Spinal cord (tissue), 10 donors: Measurements from ENCODE around the gene ENPEP. TPM values are rescaled to one million over a fixed set of nuclear protein-coding genes. Genes with fewer than 3 reads are reported as not detected.

ENCODE experiments used
- DNase-seq, 6 donors: peaks; one replicate each; pipeline versions ENCODE4 v3.0.0 to v3.0.0-alpha.2; 2013 to 2015; ENCODE audit warnings: low spot score in 6 of 6, low read depth in 4 of 6
- H3K27ac ChIP-seq: one replicate; pipeline ENCODE4 v1.5.1; 2013; ENCODE audit warnings: low read depth, low read length, control low read depth
- H3K27me3 ChIP-seq: one replicate; pipeline ENCODE4 v1.6.1; 2013; ENCODE audit warnings: low read length; ENCODE audit not compliant: control insufficient read depth, insufficient read depth
- H3K36me3 ChIP-seq: one replicate; pipeline ENCODE4 v1.6.1; 2013; ENCODE audit warnings: low read length; ENCODE audit not compliant: control insufficient read depth, insufficient read depth
- H3K4me1 ChIP-seq: one replicate; pipeline ENCODE4 v1.6.1; 2013; ENCODE audit warnings: low read length; ENCODE audit not compliant: control insufficient read depth, insufficient read depth
- H3K4me3 ChIP-seq: one replicate; pipeline ENCODE4 v1.5.1; 2013; ENCODE audit warnings: low read depth, low read length, control low read depth
- H3K9me3 ChIP-seq: one replicate; pipeline ENCODE4 v1.6.1; 2013; ENCODE audit warnings: low read length; ENCODE audit not compliant: control insufficient read depth, insufficient read depth
- WGBS: methylation state at CpG from one replicate; pipeline ENCODE4 v1.1.5; 2013; ENCODE audit warnings: missing lambda C conversion rate; ENCODE audit not compliant: insufficient coverage; 5-methylcytosine and 5-hydroxymethylcytosine counted together
- polyA plus RNA-seq, 2 donors: library from polyadenylated mRNA; unstranded; fragments of 120-200 nt; gene quantifications; one replicate each; pipeline ENCODE4 v1.2.1, GENCODE V29; 2013; ENCODE audit not compliant: insufficient read length in 2 of 2
- small RNA-seq: library from RNA; depleted of rRNA; stranded (forward); fragments of <200 nt; gene quantifications from one replicate; pipeline ENCODE3, GENCODE V24; 2014; ENCODE audit warnings: low replicate concordance
- total RNA-seq, 2 donors: library from RNA; depleted of rRNA in 1 of 2; stranded (reverse); fragments of 120-200 nt in 1 of 2; fragments of >200 nt in 1 of 2; gene quantifications; one replicate each; pipeline versions ENCODE4 v1.2.3 to v1.2.4, GENCODE V29; 2013 to 2014
- donor health status: healthy.

The ENPEP gene
- total and polyA plus RNA-seq, 4 donors: 2.5 to 13.2 (median 3.9) TPM

DNA sequence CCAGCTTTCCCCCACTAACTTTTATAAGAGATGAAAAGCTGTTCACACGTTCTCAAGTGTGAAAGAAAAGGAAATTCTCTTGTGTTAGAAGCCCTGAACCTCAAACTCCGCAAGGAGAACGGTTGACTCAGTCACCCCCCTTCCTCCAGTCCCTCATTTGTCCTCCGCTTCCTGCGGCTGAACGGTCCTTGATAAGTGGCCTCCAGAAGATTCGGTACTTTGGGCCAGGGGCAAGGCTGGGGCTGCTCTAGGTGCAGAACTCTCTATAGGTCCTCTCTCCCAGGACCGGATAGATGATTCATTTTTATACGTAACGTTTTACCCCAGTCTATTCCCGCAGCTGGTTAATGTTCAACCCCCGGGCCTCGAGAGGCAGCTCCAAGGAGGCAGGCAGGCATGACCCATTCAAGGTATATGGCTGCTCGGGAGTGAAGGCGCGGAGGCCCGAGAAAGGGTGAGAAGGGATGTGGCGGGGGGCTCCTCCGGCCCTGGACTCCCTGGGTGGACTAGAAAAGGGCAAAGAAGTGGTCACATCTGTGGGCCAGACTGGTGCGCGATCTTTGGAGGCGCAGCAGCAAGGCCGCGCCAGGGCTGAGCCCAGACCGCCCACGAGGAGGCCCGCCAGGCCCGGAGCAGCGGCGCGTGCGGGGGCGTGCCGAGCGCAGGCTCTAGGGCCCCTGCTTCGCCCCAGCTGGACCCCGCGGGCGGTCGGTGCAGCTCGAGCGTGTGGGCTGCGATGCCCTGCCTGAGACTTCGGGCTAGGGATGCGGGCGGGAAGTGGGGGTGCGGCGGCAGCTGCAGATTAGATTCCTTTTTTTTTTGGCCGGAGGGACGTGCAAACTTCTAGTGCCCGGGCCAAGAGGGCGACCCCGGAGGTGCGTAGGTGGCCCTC lies 135.2 kb downstream of the ENPEP start:
- Histone ChIP-seq H3K27me3 (peaks cover 82% of the 10 kb centered on the region), H3K27ac (no peak overlapping the region), H3K9me3 (no peaks in the 10 kb centered on the region), H3K4me3 (no peak overlapping the region), H3K36me3 (no peaks in the 10 kb centered on the region), H3K4me1 (peaks cover 17% of the 10 kb centered on the region)
- DNase-seq: peak in 1 of 6 donors; percentile 13
- under 1% methylated on average over 50 of the region's 54 CpGs for WGBS

- Histone ChIP-seq H3K4me1 (peaks cover 17% of the 10 kb centered on the region), H3K27me3 (peaks cover 90% of the 10 kb centered on the region), H3K36me3 (no peaks in the 10 kb centered on the region), H3K27ac (no peak overlapping the region), H3K9me3 (no peaks in the 10 kb centered on the region), H3K4me3 (no peak overlapping the region)
- 3% methylated on average over 22 of the region's 30 CpGs for WGBS
- peak in 2 of 6 donors; percentile 13 to 15 for DNase-seq
Measured at GRCh38 chr4:110611968-110612447, 136.1 kb downstream of the ENPEP start.

- Histone ChIP-seq H3K27me3 (peaks cover 95% of the 10 kb centered on the region), H3K36me3 (no peaks in the 10 kb centered on the region), H3K4me1 (peaks cover 17% of the 10 kb centered on the region), H3K27ac (no peak overlapping the region), H3K9me3 (no peaks in the 10 kb centered on the region), H3K4me3 (no peak overlapping the region)
- 2% methylated on average over 20 of the region's 23 CpGs for WGBS
- peak in 2 of 6 donors; percentile 2 to 17 for DNase-seq
Measured at GRCh38 chr4:110612631-110613269, 136.8 kb downstream of the ENPEP start.

- DNase-seq: peak in 2 of 6 donors; percentile 7 to 9
- Histone ChIP-seq H3K9me3 (no peaks in the 10 kb centered on the region), H3K27me3 (peaks cover 99% of the 10 kb centered on the region), H3K4me3 (no peak overlapping the region), H3K36me3 (no peaks in the 10 kb centered on the region), H3K27ac (no peak overlapping the region), H3K4me1 (peaks cover 26% of the 10 kb centered on the region)
- WGBS: no CpG with 5 or more reads among the region's 3 CpGs
Measured at GRCh38 chr4:110613745-110614144, 137.8 kb downstream of the ENPEP start.

GRCh38 chr4:110614173-110614963 lies 138.4 kb downstream of the ENPEP start:
- Histone ChIP-seq H3K9me3 (no peaks in the 10 kb centered on the region), H3K27me3 (peaks cover 100% of the 10 kb centered on the region), H3K27ac (no peak overlapping the region), H3K4me3 (no peak overlapping the region), H3K4me1 (peaks cover 30% of the 10 kb centered on the region), H3K36me3 (no peaks in the 10 kb centered on the region)
- 3% methylated on average over 11 of the region's 27 CpGs for WGBS
- DNase-seq: peak in 2 of 6 donors; percentile 14 to 21

Small RNA genes lying within 50 kb of the gene (small RNA-seq; reads per million reads assigned to genes)
- not detected for gene RF00494

Other genes starting within 250 kb of the ENPEP start
- gene PITX2, start 146.9 kb downstream of the ENPEP start, total RNA-seq: under 1 TPM; 0.33 to 0.79 TPM
- gene PITX2, start 146.9 kb downstream of the ENPEP start, polyA plus RNA-seq: 1 to 10 TPM; 2.1 to 2.6 TPM